Activated naive CD8-positive, alpha-beta T cell treated with anti-CD3 and anti-CD28 coated beads, Interleukin-2, amount 10 ng/mL, durations not matched to agents 7 days and 5 days (primary cell): ENCODE results near the gene ACKR3. TPM values are rescaled to one million over a fixed set of nuclear protein-coding genes. Genes with fewer than 3 reads are reported as not detected.

ENCODE experiments used
- ATAC-seq: fragments of 150-1000 bp; cut with Tn5 transposase; one replicate; pipeline ENCODE4 v1.10.0; 2021; ENCODE audit warnings: low read depth, moderate library complexity
- POLR2A ChIA-PET: fragments of 350-600 bp; sonication (Branson Sonifier 250); formaldehyde crosslinking; loops from one replicate; lab custom pipeline; 2021; ENCODE audit warnings: antibody characterized with exemption; lab: Charles Lee
- DNase-seq: peaks from one replicate; pipeline ENCODE4 v3.0.0; 2021
- H3K27ac Mint-ChIP-seq: one replicate; pipeline ENCODE4 v1.8.0; 2022; ENCODE audit warnings: mild to moderate bottlenecking, mixed read lengths
- H3K27me3 Mint-ChIP-seq: one replicate; pipeline ENCODE4 v1.8.0; 2022; ENCODE audit warnings: mild to moderate bottlenecking, moderate library complexity, mixed read lengths
- H3K36me3 Mint-ChIP-seq: one replicate; pipeline ENCODE4 v1.8.0; 2021; ENCODE audit warnings: mild to moderate bottlenecking, mixed read lengths
- H3K4me1 Mint-ChIP-seq: one replicate; pipeline ENCODE4 v1.8.0; 2021; ENCODE audit warnings: mixed read lengths
- H3K4me3 Mint-ChIP-seq: one replicate; pipeline ENCODE4 v1.8.0; 2022; ENCODE audit warnings: mild to moderate bottlenecking, moderate library complexity, mixed read lengths
- H3K9me3 Mint-ChIP-seq: one replicate; pipeline ENCODE4 v1.8.0; 2021; ENCODE audit warnings: mixed read lengths
- total RNA-seq, 2 experiments: library from RNA; stranded (reverse); gene quantifications; one replicate each; pipeline ENCODE4 v1.2.3, GENCODE V29; 2021

The ACKR3 gene
- total RNA-seq, 2 experiments from 2014 or later, result 4.4 to 4.5 TPM

DNA sequence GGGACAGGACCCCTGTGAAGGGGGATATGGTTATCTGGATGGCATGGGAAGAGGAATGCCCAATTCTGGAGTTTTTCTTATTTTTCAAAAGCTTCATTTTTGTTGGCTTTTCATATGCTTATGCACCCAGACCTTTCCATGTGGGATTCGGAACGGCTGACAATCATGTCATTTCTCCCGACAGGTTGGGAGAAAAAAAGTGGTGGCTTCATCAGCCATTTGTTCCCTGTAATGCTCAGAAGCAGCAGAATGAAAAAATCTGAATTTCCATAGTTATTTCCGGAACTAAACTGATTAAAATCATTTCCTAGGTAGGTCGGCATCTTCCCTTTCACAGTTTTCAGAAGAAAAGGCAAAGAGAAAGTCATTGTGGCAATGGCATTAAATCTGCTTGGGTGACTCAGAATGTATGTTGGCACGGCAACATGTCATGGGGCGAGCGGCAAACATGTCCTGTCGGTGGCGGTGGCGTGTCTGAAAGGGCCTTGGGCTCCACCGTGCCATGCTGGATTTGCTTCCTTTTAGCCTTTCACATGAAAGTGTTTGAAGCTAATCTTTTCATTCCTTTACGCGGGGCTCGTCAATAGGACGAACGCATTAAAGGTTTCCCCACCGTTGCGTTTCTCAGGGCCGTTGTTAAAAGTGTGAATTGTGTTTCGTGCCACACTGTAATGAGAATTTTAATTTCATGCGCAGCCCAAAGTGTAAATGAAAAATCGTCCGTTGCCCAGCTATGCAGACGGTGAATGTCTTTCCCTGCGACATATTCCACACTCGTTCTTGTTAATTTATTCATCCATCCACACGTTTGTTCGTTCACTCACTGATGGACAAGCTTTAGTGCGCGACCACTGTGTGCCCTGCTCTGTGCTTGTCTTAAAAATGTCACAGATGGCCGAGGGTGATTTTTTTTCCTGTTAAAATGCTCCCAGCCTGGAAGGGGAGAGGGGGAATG is 18.5 kb downstream of the ACKR3 start:
- POLR2A ChIA-PET, result no interaction called here
- Mint-ChIP-seq H3K36me3 (no peaks in the 10 kb centered on the region), H3K4me3 (no peak overlapping the region), H3K27me3 (no peaks in the 10 kb centered on the region), H3K4me1 (no peaks in the 10 kb centered on the region), H3K9me3 (no peaks in the 10 kb centered on the region), H3K27ac (no peak overlapping the region)
- ATAC-seq (no peak), DNase-seq (no peak)

DNA sequence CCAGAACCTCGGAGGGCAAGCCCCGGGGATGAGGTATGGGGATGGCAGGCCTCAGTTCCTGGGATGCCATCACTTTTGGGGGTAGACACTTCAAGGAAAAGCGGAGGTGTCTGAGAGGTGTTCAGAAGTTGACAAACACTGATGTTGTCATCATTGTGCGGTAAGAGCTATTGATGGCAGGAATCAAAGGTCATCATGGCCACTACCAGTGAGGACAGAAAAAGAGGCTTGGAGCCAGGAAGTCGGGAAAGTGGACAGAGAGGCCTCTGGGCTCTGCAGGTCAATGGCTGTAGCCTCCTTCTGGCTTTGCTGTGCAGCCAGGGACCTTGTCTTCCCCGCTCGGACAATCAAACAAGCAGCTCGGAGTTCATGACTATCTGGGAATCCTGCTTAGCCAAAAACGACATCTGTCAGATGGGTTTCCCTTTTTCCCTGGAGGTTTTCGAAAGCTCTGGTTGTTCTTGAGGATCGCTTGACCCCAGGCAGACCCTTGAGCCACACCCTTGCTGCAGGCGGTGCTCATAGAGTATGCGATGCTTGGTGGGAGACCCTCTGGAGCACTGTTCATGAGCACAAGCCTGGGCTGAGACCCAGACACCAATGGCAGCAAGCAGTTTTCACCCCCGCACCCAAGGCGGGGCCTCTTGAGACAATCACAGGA is 19.4 kb downstream of the ACKR3 start:
- Mint-ChIP-seq H3K27ac (no peak overlapping the region), H3K9me3 (no peaks in the 10 kb centered on the region), H3K4me1 (no peaks in the 10 kb centered on the region), H3K36me3 (no peaks in the 10 kb centered on the region), H3K4me3 (no peak overlapping the region), H3K27me3 (no peaks in the 10 kb centered on the region)
- POLR2A ChIA-PET, result no interaction called here
- ATAC-seq, result no peak
- no peak for DNase-seq

DNA sequence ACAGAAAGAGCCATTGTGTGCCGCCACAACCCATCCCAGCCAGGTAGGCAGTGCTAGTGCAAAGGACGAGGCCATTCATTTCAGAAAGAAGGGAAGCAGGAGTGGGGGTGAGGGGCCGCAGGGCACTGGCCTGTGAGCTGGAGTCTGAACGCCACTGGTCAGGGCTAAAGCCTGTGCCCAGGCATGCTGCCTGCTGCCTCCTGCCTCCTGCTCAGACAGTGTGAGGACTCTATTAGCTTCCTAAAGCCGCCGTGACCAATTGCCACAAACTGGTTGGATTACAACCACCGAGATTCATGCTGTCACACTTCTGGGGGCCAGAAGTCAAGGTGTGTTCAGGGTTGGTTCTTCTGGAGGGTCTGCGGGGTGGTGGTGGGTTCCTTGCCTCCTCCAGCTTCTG is 21.2 kb downstream of the ACKR3 start:
- H3K9me3 Mint-ChIP-seq, result no peaks in the 10 kb centered on the region
- POLR2A ChIA-PET, result no interaction called here
- H3K36me3 Mint-ChIP-seq, result no peaks in the 10 kb centered on the region
- no peak for DNase-seq
- no peak overlapping the region for H3K4me3 Mint-ChIP-seq
- ATAC-seq, result no peak
- no peak overlapping the region for H3K27ac Mint-ChIP-seq
- no peaks in the 10 kb centered on the region for H3K4me1 Mint-ChIP-seq
- no peaks in the 10 kb centered on the region for H3K27me3 Mint-ChIP-seq

DNA sequence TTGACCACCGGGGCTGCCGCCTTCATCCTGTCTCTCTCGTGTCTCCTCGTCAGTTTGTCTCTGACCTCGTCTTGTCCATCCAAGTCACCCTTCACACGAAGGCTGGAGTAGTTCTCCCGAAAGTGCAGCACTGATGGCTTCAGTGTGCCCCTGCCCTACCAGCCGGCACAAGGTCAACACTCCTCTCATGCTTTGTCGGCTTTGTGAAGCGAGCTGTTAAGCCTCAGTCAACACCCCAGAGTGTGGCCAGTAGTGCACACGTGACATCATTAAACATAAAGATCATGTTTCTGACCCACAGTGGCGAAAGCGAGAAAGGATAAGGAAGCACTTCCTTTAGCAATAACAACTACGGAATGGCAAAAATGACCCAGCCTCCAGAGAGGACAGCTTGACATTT is 23.2 kb downstream of the ACKR3 start:
- no peak overlapping the region for H3K27ac Mint-ChIP-seq
- ATAC-seq (no peak), DNase-seq (no peak)
- no peaks in the 10 kb centered on the region for H3K36me3 Mint-ChIP-seq
- no peaks in the 10 kb centered on the region for H3K4me1 Mint-ChIP-seq
- H3K9me3 Mint-ChIP-seq, result no peaks in the 10 kb centered on the region
- no peak overlapping the region for H3K4me3 Mint-ChIP-seq
- H3K27me3 Mint-ChIP-seq, result no peaks in the 10 kb centered on the region
- POLR2A ChIA-PET, result no interaction called here

DNA sequence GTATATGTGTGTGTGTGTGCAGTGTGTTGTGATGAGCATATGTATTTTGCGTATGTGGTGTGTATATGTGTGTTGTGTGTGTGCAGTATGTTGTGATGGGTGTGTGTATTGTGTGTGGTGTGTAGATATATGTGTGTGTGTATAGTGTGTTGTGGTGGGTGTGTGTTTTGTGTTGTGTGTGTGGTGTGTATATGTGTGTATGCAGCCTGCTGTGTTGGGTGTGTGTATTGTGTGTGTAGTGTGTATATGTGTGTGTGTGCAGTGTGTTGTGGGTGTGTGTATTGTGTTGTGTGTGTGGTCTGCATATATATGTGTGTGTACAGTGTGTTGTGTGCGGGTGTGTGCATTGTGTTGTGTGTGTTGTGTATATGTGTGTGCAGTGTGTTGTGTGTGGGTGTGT is 23.9 kb downstream of the ACKR3 start:
- no peak overlapping the region for H3K27ac Mint-ChIP-seq
- DNase-seq (no peak), ATAC-seq (no peak)
- POLR2A ChIA-PET, result no interaction called here
- H3K9me3 Mint-ChIP-seq, result no peaks in the 10 kb centered on the region
- H3K4me3 Mint-ChIP-seq, result no peak overlapping the region
- no peaks in the 10 kb centered on the region for H3K36me3 Mint-ChIP-seq
- no peaks in the 10 kb centered on the region for H3K4me1 Mint-ChIP-seq
- H3K27me3 Mint-ChIP-seq, result no peaks in the 10 kb centered on the region

DNA sequence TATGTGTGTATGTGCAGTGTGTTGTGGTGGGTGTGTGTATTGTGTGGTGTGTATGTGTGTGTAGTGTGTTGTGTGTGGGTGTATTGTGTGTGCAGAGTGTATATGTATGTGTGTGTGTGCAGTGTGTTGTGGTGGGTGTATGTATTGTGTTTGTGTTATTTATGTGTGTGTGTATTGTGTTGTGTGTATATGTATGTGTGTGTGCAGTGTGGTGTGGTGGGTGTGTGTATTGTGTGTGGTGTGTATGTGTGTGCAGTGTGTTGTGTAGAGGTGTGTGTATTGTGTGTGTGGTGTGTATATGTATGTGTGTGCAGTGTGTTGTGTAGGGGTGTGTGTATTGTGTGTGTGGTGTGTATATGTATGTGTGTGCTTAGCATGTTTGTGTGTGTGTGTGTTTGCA is 24.3 kb downstream of the ACKR3 start:
- POLR2A ChIA-PET, result no interaction called here
- Mint-ChIP-seq H3K36me3 (no peaks in the 10 kb centered on the region), H3K9me3 (no peaks in the 10 kb centered on the region), H3K27ac (no peak overlapping the region), H3K4me1 (no peaks in the 10 kb centered on the region), H3K27me3 (no peaks in the 10 kb centered on the region), H3K4me3 (no peak overlapping the region)
- no peak for ATAC-seq
- DNase-seq, result no peak

DNA sequence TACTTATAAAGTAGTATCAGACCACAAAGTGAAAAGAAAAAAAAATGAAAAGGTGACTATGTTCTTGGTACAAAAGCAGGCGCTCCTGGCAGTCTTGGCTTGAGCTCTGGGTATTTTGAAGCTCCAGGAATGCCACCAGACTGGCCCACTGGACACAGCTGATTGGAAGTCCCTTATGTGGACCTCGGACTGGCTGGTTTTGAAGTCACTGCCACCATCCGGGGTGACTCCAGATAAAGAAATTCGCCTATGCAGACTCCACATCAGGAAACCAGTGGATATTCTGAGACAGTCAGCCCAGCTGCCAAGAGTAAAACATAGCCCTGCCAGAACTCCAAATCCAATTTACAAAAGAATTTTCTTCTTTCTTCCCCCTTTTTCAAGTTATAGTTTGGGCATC is 28.0 kb downstream of the ACKR3 start:
- Mint-ChIP-seq H3K4me3 (no peak overlapping the region), H3K27ac (no peak overlapping the region), H3K36me3 (no peaks in the 10 kb centered on the region), H3K9me3 (no peaks in the 10 kb centered on the region), H3K27me3 (no peaks in the 10 kb centered on the region), H3K4me1 (no peaks in the 10 kb centered on the region)
- ATAC-seq (no peak), DNase-seq (no peak)
- POLR2A ChIA-PET, result no interaction called here

DNA sequence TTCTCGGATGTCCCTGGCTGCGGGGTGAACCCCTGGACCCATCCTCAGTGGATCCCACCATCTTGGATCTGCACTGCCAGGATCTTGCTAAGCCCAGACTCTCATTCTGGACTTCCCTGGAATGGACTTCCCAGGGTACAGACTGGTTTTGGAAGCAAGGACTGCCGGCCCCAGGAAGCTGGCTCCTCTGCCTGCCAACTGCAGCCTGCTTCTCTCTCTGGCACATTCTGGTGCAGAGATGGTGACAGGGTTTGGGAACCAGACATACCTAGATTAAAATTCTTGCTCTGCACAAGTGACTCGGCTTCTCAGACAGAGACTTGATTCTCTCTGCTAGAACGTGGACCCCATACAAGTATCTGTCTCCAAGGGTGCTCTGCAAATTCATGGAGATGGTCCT is 29.4 kb downstream of the ACKR3 start:
- DNase-seq, result no peak
- no peak for ATAC-seq
- no peak overlapping the region for H3K27ac Mint-ChIP-seq
- no peaks in the 10 kb centered on the region for H3K9me3 Mint-ChIP-seq
- H3K36me3 Mint-ChIP-seq, result no peaks in the 10 kb centered on the region
- POLR2A ChIA-PET, result no interaction called here
- peaks cover 3% of the 10 kb centered on the region for H3K27me3 Mint-ChIP-seq
- no peaks in the 10 kb centered on the region for H3K4me1 Mint-ChIP-seq
- no peak overlapping the region for H3K4me3 Mint-ChIP-seq

DNA sequence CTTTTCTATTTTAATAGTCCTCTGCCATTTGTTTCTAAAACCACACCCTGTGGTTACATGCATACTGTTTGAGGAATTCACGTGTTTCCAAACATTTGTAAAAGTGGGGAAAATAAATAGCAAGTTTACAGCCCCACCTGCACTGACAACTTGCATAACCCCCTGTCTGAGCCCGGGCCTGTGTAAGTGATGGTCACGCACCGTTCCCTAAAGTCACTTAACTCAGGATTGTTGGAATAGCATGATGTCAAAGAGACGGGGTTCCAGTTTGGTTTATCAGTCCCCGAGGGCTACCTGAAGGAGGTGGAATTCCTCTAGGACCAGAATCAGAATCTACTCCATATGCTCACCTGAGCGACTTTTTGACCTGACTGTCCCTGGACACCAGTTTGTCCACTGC is 30.5 kb downstream of the ACKR3 start:
- H3K4me1 Mint-ChIP-seq, result peaks cover 1% of the 10 kb centered on the region
- no peak for ATAC-seq
- no peak overlapping the region for H3K4me3 Mint-ChIP-seq
- H3K9me3 Mint-ChIP-seq, result no peaks in the 10 kb centered on the region
- POLR2A ChIA-PET, result no interaction called here
- no peaks in the 10 kb centered on the region for H3K36me3 Mint-ChIP-seq
- no peak for DNase-seq
- no peak overlapping the region for H3K27ac Mint-ChIP-seq
- H3K27me3 Mint-ChIP-seq, result peaks cover 3% of the 10 kb centered on the region

DNA sequence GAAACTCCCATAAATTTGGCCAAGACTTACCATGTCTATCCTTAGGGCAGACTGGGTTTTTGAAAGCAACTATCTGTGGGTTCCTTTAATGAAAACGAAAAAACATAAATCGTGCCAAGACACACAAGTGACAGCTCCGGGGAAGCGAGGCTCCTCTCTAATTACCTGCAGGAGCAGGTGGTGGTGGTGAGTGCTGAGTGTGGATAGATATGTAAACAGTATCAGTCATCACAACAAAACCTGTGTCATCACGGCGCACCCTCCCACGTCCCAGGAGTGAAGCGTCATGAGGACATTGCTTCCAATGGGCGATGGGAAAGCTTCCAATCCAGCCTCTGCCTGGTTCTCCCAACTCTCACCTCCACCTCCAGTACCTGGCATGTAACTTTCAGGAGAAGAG is 31.3 kb downstream of the ACKR3 start:
- no peak overlapping the region for H3K4me3 Mint-ChIP-seq
- POLR2A ChIA-PET, result no interaction called here
- no peak overlapping the region for H3K27ac Mint-ChIP-seq
- no peaks in the 10 kb centered on the region for H3K9me3 Mint-ChIP-seq
- peaks cover 3% of the 10 kb centered on the region for H3K27me3 Mint-ChIP-seq
- no peak for DNase-seq
- peaks cover 1% of the 10 kb centered on the region for H3K4me1 Mint-ChIP-seq
- no peak for ATAC-seq
- no peaks in the 10 kb centered on the region for H3K36me3 Mint-ChIP-seq

DNA sequence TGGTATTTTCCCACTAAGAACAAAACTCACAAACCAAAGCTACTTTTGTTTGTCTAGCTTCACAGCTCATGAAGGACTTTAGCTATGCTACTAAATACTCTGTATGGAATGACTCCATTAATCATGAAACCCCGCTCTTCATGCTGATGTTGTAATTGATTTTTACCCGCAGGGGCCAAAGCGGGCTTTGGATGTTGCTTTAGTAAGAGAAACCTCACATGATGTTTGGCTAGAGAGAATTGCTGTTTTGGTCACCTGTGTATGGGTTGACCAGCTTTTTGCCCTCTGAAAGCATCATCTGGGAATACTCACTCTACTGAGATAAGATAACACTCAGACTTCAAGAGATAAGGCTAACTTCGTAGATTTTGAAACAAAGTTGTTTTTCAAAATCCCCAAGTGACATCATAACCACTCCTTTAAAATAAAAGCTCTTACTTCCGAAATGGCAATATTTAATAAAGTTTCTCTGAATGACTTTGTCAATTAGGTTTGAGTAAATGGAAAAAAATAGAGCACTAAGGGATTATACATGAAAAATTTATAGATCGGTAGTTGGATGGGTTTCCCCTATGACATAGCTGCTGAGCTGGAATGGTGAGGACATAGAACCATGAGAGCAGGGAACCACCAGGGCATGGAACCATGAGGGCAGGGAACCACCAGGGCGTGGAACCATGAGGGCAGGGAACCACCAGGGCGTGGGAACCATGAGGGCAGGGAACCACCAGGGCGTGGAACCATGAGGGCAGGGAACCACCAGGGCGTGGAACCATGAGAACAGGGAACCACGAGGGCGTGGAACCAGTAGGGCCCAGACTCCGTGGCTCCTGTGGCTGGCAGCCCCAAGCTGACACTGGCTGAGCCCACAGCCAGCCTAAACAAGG is 31.9 kb downstream of the ACKR3 start:
- no peak for ATAC-seq
- POLR2A ChIA-PET, result no interaction called here

DNA sequence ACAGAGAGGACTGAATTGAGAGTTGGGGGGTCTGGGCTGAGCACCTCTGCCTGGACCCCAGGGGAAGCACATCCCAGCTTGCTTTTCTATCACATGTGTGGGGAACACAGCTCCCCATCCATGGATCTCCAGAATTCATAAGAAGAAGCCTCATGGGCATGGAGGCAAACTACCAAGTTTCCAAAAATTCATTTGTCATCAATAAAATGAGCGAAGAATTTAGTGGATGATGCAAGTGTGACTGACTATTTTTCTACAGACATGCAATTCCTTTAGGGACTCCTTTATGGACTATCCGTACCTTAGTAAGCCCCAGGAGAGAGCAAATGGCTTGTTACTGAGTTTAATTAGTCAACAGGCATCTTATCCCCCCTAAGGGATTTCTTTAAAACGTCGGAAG is 33.1 kb downstream of the ACKR3 start:
- no peak overlapping the region for H3K27ac Mint-ChIP-seq
- ATAC-seq (no peak), DNase-seq (no peak)
- no peaks in the 10 kb centered on the region for H3K9me3 Mint-ChIP-seq
- H3K36me3 Mint-ChIP-seq, result no peaks in the 10 kb centered on the region
- POLR2A ChIA-PET, result no interaction called here
- H3K4me3 Mint-ChIP-seq, result no peak overlapping the region
- peaks cover 6% of the 10 kb centered on the region for H3K27me3 Mint-ChIP-seq
- H3K4me1 Mint-ChIP-seq, result peaks cover 2% of the 10 kb centered on the region

More for the DNA sequence above, 31.9 kb downstream of the ACKR3 start:
- H3K36me3 Mint-ChIP-seq, result no peaks in the 10 kb centered on the region
- H3K27ac Mint-ChIP-seq, result no peak overlapping the region
- no peaks in the 10 kb centered on the region for H3K9me3 Mint-ChIP-seq
- peaks cover 6% of the 10 kb centered on the region for H3K27me3 Mint-ChIP-seq
- peaks cover 1% of the 10 kb centered on the region for H3K4me1 Mint-ChIP-seq
- DNase-seq, result no peak
- H3K4me3 Mint-ChIP-seq, result no peak overlapping the region

DNA sequence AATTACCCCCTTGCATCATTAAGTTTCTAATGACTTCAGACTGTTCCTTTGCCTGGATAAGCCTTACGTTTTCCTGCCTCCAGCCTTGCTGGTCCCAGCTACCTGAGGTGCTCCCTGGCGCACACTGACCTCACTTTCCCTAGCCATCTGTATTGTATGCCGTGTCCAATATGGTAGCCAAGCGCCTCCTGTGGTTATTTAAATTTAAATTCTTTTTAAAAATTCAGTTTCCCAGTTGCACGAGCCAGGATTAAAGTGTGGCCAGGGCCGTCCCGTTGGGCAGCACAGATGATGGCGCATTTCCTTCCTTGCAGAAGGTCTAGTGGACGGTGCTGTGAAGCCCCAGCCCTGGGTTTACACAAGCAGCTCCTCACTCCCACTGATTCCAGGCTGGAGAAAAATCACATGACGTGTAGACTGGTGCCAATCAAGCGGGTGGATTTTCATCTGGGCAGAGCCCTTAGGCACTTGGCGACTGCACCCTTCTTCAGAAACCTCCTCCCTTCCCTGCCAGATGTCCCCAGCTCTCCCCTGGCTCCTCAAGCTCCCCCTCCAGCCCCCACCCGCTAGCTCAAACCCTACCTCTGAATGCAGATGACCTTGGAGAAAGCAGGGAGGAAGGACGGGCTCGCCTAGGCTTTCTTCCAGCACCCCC is 33.9 kb downstream of the ACKR3 start:
- H3K27ac Mint-ChIP-seq, result no peak overlapping the region
- H3K27me3 Mint-ChIP-seq, result peaks cover 6% of the 10 kb centered on the region
- POLR2A ChIA-PET, result interaction anchor here (1.1 kb wide), 1 partner anchor 9 kb away, joined by 3 read pairs; no protein-coding TSS in a partner anchor

More for the DNA sequence above, 33.9 kb downstream of the ACKR3 start:
- Mint-ChIP-seq H3K4me1 (peaks cover 2% of the 10 kb centered on the region), H3K9me3 (no peaks in the 10 kb centered on the region), H3K4me3 (no peak overlapping the region), H3K36me3 (no peaks in the 10 kb centered on the region)
- DNase-seq (no peak), ATAC-seq (no peak)
